HG03139 (cell line): ENCODE measurements around the gene KCNMA1.

Source experiments
- ATAC-seq: cut with Tn5 transposase; IDR thresholded peaks from one replicate; pipeline ENCODE4 v1.9.1; 2021; ENCODE audit not compliant: unreplicated experiment

Gene KCNMA1

GRCh38 chr10:76839276-76839675 is 798.3 kb downstream of the KCNMA1 start:
- ATAC-seq = no peak

GRCh38 chr10:76830218-76830617 is 807.4 kb downstream of the KCNMA1 start:
- no peak for ATAC-seq

GRCh38 chr10:76829724-76830123 is 807.9 kb downstream of the KCNMA1 start:
- ATAC-seq = no peak
